GM23338 (cell line): ENCODE measurements around the gene ITCH. TPM values are rescaled to one million over a fixed set of nuclear protein-coding genes. Genes with fewer than 3 reads are reported as not detected.

Experiments
- ATAC-seq: fragments of 200-7000 bp; cut with Tn5 transposase; 3 replicates; pipeline ENCODE4 v1.9.1; 2020
- DNase-seq: peaks from one replicate; pipeline ENCODE4 v3.0.0-alpha.2; 2015; ENCODE audit warnings: low spot score
- H2AFZ ChIP-seq: fragments of 200-600 bp; sonication (generic); 2 replicates; pipeline ENCODE4 v1.8.0; 2016; ENCODE audit warnings: antibody characterized with exemption, mild to moderate bottlenecking, moderate library complexity
- H3F3A ChIP-seq: fragments of 200-600 bp; sonication (generic); replicated peaks from 2 replicates; pipeline ENCODE4 v1.8.0; 2017; ENCODE audit warnings: antibody characterized with exemption, mixed run types, low read depth
- H3K27ac ChIP-seq: fragments of 200-600 bp; sonication (generic); 2 replicates; pipeline ENCODE4 v1.6.1; 2016; ENCODE audit warnings: low read depth
- H3K27me3 ChIP-seq: fragments of 200-600 bp; sonication (generic); 2 replicates; pipeline ENCODE4 v1.8.0; 2016; ENCODE audit warnings: mild to moderate bottlenecking, mixed run types, moderate library complexity; ENCODE audit not compliant: insufficient read depth
- H3K36me3 ChIP-seq: fragments of 200-600 bp; sonication (generic); 2 replicates; pipeline ENCODE4 v1.8.0; 2016; ENCODE audit warnings: mild to moderate bottlenecking; ENCODE audit not compliant: insufficient read depth
- H3K4me1 ChIP-seq: fragments of 200-600 bp; sonication (generic); 2 replicates; pipeline ENCODE4 v1.8.0; 2016; ENCODE audit warnings: mild to moderate bottlenecking, moderate library complexity; ENCODE audit not compliant: insufficient read depth
- H3K4me2 ChIP-seq: fragments of 200-600 bp; sonication (generic); 2 replicates; pipeline ENCODE4 v1.7.1; 2017; ENCODE audit warnings: mixed run types
- H3K4me3 ChIP-seq: fragments of 200-600 bp; sonication (generic); 2 replicates; pipeline ENCODE4 v1.6.1; 2016; ENCODE audit warnings: mixed run types
- H3K79me2 ChIP-seq: fragments of 200-600 bp; sonication (generic); replicated peaks from 2 replicates; pipeline ENCODE4 v1.8.0; 2017; ENCODE audit warnings: mild to moderate bottlenecking; ENCODE audit not compliant: insufficient read depth
- H3K9me2 ChIP-seq: fragments of 200-600 bp; sonication (generic); 2 replicates; pipeline ENCODE4 v1.8.0; 2017; ENCODE audit not compliant: insufficient read depth
- H4K20me1 ChIP-seq: fragments of 200-600 bp; sonication (generic); replicated peaks from 2 replicates; pipeline ENCODE4 v1.8.0; 2017; ENCODE audit warnings: mild to moderate bottlenecking; ENCODE audit not compliant: insufficient read depth
- H3K27ac Mint-ChIP-seq: 2 replicates; pipeline ENCODE4 v1.8.0; 2020; ENCODE audit warnings: inconsistent platforms, mild to moderate bottlenecking, moderate library complexity, mixed read lengths
- H3K27me3 Mint-ChIP-seq: 3 replicates; pipeline ENCODE4 v1.8.0; 2022; ENCODE audit warnings: low read depth, mild to moderate bottlenecking, moderate library complexity, mixed read lengths, inconsistent platforms; ENCODE audit not compliant: insufficient read depth, poor library complexity
- H3K36me3 Mint-ChIP-seq: 3 replicates; pipeline ENCODE4 v1.8.0; 2021; ENCODE audit warnings: low read depth, mild to moderate bottlenecking, inconsistent platforms, moderate library complexity, mixed read lengths
- H3K4me1 Mint-ChIP-seq: 3 replicates; pipeline ENCODE4 v1.8.0; 2020; ENCODE audit warnings: mild to moderate bottlenecking, inconsistent platforms, mixed read lengths
- H3K4me3 Mint-ChIP-seq: 3 replicates; pipeline ENCODE4 v1.8.0; 2021; ENCODE audit warnings: moderate library complexity, mild to moderate bottlenecking, inconsistent platforms, mixed read lengths
- H3K9me3 Mint-ChIP-seq: 3 replicates; pipeline ENCODE4 v1.8.0; 2020; ENCODE audit warnings: moderate library complexity, mild to moderate bottlenecking, inconsistent platforms, mixed read lengths
- CREB1 ChIP-seq: fragments of 250-450 bp; sonication (Bioruptor Pico); IDR thresholded peaks from 2 replicates; pipeline ENCODE4 v1.5.0; 2020; ENCODE audit warnings: low read depth, mild to moderate bottlenecking, moderate library complexity
- EZH2 ChIP-seq: fragments of 200-600 bp; sonication (generic); IDR thresholded peaks from one replicate; pipeline ENCODE4 v1.8.0; 2017; ENCODE audit warnings: antibody characterized with exemption, mild to moderate bottlenecking, low read depth; ENCODE audit not compliant: unreplicated experiment
- EZH2phosphoT487 ChIP-seq: fragments of 200-600 bp; sonication (generic); IDR thresholded peaks from one replicate; pipeline ENCODE4 v1.8.1; 2018; ENCODE audit warnings: antibody characterized with exemption; ENCODE audit not compliant: unreplicated experiment
- JUNB ChIP-seq: IDR thresholded peaks from one replicate; pipeline ENCODE4 v1.6.1; 2016; ENCODE audit warnings: antibody characterized with exemption; ENCODE audit not compliant: unreplicated experiment
- NANOG ChIP-seq: IDR thresholded peaks from 2 replicates; pipeline ENCODE4 v1.6.1; 2016; ENCODE audit warnings: antibody characterized with exemption, borderline replicate concordance
- POLR2AphosphoS5 ChIP-seq: IDR thresholded peaks from 2 replicates; pipeline ENCODE4 v1.6.1; 2016; ENCODE audit warnings: antibody characterized with exemption, low read depth
- STAT1 ChIP-seq: IDR thresholded peaks from one replicate; pipeline ENCODE4 v1.6.1; 2016; ENCODE audit warnings: antibody characterized with exemption; ENCODE audit not compliant: unreplicated experiment
- ZNF114 ChIP-seq: fragments of 250-450 bp; sonication (Bioruptor Pico); IDR thresholded peaks from 2 replicates; pipeline ENCODE4 v1.5.0; 2020; ENCODE audit warnings: mild to moderate bottlenecking, moderate library complexity
- ZNF331 ChIP-seq: fragments of 250-450 bp; sonication (Bioruptor Pico); IDR thresholded peaks from 2 replicates; pipeline ENCODE4 v1.5.0; 2020; ENCODE audit warnings: low read depth, mild to moderate bottlenecking, moderate library complexity
- polyA plus RNA-seq: library from polyadenylated mRNA; unstranded; fragments of >200 nt; fragmentation: Nextera tagmentation; extraction: Ambion mirVana; gene quantifications from 2 replicates; pipeline ENCODE4 v1.2.1, GENCODE V29; 2016
- total RNA-seq: library from RNA; depleted of rRNA; stranded (reverse); fragments of >200 nt; shearing (Covaris generic); gene quantifications from 2 replicates; pipeline ENCODE4 v1.2.3, GENCODE V29; 2014
- TF ChIP-seq, protein P1 (sequence below): fragments of 250-450 bp; sonication (Bioruptor Pico); IDR thresholded peaks from 2 replicates; pipeline ENCODE4 v1.5.0; 2020; ENCODE audit warnings: mild to moderate bottlenecking, moderate library complexity
- TF ChIP-seq, protein P2 (sequence below): IDR thresholded peaks from 2 replicates; pipeline ENCODE4 v1.6.1; 2016; ENCODE audit warnings: antibody characterized with exemption
- TF ChIP-seq, protein P3 (sequence below), 2 experiments: fragments of 200-600 bp in 1 of 2; sonication (generic) in 1 of 2; conservative IDR thresholded peaks; 2 replicates each; pipeline versions ENCODE4 v1.5.1 to v1.6.1; 2016 to 2017; ENCODE audit warnings: antibody characterized with exemption in 2 of 2, low read depth in 2 of 2, mild to moderate bottlenecking in 2 of 2, moderate library complexity in 1 of 2
- TF ChIP-seq, protein P4 (sequence below): IDR thresholded peaks from one replicate; pipeline ENCODE4 v1.6.1; 2018; ENCODE audit warnings: antibody characterized with exemption; ENCODE audit not compliant: unreplicated experiment

The ITCH gene
- total and polyA plus RNA-seq, 2 experiments from 2014 or later = 16.4 to 31.6 TPM

DNA sequence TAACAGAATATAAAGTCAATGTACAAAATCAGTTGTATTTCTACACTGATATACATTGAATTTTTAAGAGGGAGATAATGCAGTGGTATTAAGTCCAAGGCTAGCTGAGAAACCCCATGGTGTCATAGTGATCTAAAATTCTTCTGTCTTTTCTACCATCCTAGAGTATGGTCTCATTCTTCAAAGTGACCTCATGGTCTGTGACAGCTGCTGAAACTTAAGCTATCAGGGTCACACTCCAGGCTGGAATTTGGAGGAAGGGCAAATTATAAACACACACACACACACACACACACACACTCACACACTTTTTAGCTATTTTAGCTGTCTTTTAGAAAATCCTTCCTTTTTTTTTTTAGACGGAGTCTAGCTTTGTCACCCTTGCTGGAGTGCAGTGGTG is 105.9 kb downstream of the ITCH start:
- no peak for ATAC-seq

More for the DNA sequence above, 105.9 kb downstream of the ITCH start:
- Histone ChIP-seq H3K4me2 (no peak overlapping the region), H3K27ac (no peak overlapping the region), H3K79me2 (0 out of 2 replicates have a peak, but pooled peaks cover 5% of the 10 kb centered on the region), H3K4me1 (no peaks in the 10 kb centered on the region), H3K36me3 (peaks cover 4% of the 10 kb centered on the region; the same call in 1 of the 2 replicates), H3K4me3 (no peak overlapping the region), H3K27me3 (no peaks in the 10 kb centered on the region), H2AFZ (no peak overlapping the region), H4K20me1 (peaks cover 10% of the 10 kb centered on the region; the same call in 1 of the 2 replicates), H3K9me2 (no peaks in the 10 kb centered on the region), H3F3A (0 out of 2 replicates have a peak, but pooled peaks cover 5% of the 10 kb centered on the region)
- no peak for DNase-seq
- Mint-ChIP-seq H3K27ac (no peak overlapping the region), H3K4me3 (no peak overlapping the region), H3K9me3 (no peaks in the 10 kb centered on the region), H3K4me1 (no peaks in the 10 kb centered on the region), H3K27me3 (no peaks in the 10 kb centered on the region), H3K36me3 (peaks cover 18% of the 10 kb centered on the region)
- TF ChIP-seq POLR2AphosphoS5 (no peak), ZNF114 (CRISPR knock-in tag) (no peak), NANOG (no peak), EZH2phosphoT487 (no peak), JUNB (no peak), CREB1 (no peak), ZNF331 (no peak), STAT1 (no peak), EZH2 (no peak)
- TF ChIP-seq, protein P1, sequence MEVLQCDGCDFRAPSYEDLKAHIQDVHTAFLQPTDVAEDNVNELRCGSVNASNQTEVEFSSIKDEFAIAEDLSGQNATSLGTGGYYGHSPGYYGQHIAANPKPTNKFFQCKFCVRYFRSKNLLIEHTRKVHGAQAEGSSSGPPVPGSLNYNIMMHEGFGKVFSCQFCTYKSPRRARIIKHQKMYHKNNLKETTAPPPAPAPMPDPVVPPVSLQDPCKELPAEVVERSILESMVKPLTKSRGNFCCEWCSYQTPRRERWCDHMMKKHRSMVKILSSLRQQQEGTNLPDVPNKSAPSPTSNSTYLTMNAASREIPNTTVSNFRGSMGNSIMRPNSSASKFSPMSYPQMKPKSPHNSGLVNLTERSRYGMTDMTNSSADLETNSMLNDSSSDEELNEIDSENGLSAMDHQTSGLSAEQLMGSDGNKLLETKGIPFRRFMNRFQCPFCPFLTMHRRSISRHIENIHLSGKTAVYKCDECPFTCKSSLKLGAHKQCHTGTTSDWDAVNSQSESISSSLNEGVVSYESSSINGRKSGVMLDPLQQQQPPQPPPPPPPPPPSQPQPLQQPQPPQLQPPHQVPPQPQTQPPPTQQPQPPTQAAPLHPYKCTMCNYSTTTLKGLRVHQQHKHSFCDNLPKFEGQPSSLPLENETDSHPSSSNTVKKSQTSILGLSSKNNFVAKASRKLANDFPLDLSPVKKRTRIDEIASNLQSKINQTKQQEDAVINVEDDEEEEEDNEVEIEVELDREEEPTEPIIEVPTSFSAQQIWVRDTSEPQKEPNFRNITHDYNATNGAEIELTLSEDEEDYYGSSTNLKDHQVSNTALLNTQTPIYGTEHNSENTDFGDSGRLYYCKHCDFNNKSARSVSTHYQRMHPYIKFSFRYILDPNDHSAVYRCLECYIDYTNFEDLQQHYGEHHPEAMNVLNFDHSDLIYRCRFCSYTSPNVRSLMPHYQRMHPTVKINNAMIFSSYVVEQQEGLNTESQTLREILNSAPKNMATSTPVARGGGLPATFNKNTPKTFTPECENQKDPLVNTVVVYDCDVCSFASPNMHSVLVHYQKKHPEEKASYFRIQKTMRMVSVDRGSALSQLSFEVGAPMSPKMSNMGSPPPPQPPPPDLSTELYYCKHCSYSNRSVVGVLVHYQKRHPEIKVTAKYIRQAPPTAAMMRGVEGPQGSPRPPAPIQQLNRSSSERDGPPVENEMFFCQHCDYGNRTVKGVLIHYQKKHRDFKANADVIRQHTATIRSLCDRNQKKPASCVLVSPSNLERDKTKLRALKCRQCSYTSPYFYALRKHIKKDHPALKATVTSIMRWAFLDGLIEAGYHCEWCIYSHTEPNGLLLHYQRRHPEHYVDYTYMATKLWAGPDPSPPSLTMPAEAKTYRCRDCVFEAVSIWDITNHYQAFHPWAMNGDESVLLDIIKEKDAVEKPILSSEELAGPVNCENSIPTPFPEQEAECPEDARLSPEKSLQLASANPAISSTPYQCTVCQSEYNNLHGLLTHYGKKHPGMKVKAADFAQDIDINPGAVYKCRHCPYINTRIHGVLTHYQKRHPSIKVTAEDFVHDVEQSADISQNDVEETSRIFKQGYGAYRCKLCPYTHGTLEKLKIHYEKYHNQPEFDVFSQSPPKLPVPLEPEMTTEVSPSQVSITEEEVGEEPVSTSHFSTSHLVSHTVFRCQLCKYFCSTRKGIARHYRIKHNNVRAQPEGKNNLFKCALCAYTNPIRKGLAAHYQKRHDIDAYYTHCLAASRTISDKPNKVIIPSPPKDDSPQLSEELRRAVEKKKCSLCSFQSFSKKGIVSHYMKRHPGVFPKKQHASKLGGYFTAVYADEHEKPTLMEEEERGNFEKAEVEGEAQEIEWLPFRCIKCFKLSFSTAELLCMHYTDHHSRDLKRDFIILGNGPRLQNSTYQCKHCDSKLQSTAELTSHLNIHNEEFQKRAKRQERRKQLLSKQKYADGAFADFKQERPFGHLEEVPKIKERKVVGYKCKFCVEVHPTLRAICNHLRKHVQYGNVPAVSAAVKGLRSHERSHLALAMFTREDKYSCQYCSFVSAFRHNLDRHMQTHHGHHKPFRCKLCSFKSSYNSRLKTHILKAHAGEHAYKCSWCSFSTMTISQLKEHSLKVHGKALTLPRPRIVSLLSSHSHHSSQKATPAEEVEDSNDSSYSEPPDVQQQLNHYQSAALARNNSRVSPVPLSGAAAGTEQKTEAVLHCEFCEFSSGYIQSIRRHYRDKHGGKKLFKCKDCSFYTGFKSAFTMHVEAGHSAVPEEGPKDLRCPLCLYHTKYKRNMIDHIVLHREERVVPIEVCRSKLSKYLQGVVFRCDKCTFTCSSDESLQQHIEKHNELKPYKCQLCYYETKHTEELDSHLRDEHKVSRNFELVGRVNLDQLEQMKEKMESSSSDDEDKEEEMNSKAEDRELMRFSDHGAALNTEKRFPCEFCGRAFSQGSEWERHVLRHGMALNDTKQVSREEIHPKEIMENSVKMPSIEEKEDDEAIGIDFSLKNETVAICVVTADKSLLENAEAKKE (CRISPR knock-in tag) = no peak
- TF ChIP-seq, protein P2, sequence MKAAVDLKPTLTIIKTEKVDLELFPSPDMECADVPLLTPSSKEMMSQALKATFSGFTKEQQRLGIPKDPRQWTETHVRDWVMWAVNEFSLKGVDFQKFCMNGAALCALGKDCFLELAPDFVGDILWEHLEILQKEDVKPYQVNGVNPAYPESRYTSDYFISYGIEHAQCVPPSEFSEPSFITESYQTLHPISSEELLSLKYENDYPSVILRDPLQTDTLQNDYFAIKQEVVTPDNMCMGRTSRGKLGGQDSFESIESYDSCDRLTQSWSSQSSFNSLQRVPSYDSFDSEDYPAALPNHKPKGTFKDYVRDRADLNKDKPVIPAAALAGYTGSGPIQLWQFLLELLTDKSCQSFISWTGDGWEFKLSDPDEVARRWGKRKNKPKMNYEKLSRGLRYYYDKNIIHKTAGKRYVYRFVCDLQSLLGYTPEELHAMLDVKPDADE = no peak
- TF ChIP-seq, protein P3, sequence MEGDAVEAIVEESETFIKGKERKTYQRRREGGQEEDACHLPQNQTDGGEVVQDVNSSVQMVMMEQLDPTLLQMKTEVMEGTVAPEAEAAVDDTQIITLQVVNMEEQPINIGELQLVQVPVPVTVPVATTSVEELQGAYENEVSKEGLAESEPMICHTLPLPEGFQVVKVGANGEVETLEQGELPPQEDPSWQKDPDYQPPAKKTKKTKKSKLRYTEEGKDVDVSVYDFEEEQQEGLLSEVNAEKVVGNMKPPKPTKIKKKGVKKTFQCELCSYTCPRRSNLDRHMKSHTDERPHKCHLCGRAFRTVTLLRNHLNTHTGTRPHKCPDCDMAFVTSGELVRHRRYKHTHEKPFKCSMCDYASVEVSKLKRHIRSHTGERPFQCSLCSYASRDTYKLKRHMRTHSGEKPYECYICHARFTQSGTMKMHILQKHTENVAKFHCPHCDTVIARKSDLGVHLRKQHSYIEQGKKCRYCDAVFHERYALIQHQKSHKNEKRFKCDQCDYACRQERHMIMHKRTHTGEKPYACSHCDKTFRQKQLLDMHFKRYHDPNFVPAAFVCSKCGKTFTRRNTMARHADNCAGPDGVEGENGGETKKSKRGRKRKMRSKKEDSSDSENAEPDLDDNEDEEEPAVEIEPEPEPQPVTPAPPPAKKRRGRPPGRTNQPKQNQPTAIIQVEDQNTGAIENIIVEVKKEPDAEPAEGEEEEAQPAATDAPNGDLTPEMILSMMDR (conservative IDR thresholded peaks at IDR 0.05; ENCODE audit: low read depth in 2 of 2) = no peak
- TF ChIP-seq, protein P4, sequence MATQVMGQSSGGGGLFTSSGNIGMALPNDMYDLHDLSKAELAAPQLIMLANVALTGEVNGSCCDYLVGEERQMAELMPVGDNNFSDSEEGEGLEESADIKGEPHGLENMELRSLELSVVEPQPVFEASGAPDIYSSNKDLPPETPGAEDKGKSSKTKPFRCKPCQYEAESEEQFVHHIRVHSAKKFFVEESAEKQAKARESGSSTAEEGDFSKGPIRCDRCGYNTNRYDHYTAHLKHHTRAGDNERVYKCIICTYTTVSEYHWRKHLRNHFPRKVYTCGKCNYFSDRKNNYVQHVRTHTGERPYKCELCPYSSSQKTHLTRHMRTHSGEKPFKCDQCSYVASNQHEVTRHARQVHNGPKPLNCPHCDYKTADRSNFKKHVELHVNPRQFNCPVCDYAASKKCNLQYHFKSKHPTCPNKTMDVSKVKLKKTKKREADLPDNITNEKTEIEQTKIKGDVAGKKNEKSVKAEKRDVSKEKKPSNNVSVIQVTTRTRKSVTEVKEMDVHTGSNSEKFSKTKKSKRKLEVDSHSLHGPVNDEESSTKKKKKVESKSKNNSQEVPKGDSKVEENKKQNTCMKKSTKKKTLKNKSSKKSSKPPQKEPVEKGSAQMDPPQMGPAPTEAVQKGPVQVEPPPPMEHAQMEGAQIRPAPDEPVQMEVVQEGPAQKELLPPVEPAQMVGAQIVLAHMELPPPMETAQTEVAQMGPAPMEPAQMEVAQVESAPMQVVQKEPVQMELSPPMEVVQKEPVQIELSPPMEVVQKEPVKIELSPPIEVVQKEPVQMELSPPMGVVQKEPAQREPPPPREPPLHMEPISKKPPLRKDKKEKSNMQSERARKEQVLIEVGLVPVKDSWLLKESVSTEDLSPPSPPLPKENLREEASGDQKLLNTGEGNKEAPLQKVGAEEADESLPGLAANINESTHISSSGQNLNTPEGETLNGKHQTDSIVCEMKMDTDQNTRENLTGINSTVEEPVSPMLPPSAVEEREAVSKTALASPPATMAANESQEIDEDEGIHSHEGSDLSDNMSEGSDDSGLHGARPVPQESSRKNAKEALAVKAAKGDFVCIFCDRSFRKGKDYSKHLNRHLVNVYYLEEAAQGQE = no peak
